ENCODE results near the gene UBE4B. TPM values are rescaled to one million over a fixed set of nuclear protein-coding genes. Genes with fewer than 3 reads are reported as not detected.
"Not testable (repeated sequence)": the region's sequence is repeated elsewhere in the genome, so short reads cannot be mapped to it uniquely, and the experiment has no call there.

The UBE4B gene
- polyA plus RNA-seq, 1 experiment = 18.2 TPM

DNA sequence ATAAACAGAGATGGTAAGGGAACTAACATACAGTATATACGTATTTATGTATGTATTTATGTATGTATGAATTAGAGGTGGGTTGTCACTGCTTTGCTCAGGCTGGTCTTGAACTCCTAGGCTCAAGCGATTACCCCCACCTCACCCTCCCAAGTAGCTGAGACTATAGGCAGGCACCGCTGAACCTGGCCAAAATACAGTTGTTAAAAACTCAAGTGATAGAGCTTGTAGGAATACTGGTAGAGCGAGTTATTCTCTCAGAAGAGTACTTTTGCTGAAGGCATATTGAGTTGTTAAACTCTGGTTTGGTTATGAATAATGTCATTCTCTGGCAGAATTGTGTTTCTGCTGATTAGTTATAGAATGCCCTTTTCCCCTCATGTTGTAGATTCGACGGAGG, 38.9 kb downstream of the UBE4B start:
- TF ChIP-seq, protein P1, sequence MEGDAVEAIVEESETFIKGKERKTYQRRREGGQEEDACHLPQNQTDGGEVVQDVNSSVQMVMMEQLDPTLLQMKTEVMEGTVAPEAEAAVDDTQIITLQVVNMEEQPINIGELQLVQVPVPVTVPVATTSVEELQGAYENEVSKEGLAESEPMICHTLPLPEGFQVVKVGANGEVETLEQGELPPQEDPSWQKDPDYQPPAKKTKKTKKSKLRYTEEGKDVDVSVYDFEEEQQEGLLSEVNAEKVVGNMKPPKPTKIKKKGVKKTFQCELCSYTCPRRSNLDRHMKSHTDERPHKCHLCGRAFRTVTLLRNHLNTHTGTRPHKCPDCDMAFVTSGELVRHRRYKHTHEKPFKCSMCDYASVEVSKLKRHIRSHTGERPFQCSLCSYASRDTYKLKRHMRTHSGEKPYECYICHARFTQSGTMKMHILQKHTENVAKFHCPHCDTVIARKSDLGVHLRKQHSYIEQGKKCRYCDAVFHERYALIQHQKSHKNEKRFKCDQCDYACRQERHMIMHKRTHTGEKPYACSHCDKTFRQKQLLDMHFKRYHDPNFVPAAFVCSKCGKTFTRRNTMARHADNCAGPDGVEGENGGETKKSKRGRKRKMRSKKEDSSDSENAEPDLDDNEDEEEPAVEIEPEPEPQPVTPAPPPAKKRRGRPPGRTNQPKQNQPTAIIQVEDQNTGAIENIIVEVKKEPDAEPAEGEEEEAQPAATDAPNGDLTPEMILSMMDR (IDR thresholded peaks at IDR 0.05; ENCODE audit: insufficient read depth, low read depth, low read length) = no peak
- Histone ChIP-seq H3K36me3 (ENCODE audit: control insufficient read depth, insufficient read depth, low read length) (no peaks in the 10 kb centered on the region; the same call in 1 of the 2 replicates), H3K27me3 (ENCODE audit: control insufficient read depth, insufficient read depth, low read length) (no peaks in the 10 kb centered on the region), H3K4me3 (ENCODE audit: low read depth, low read length) (no peak overlapping the region)
- POLR2A ChIA-PET = no interaction called here
- no peak for DNase-seq (ENCODE audit: low read depth)
- CTCF ChIA-PET = interaction anchor here (1.3 kb wide), 1 partner anchor 81 kb away, joined by 3 read pairs; no protein-coding TSS in a partner anchor

DNA sequence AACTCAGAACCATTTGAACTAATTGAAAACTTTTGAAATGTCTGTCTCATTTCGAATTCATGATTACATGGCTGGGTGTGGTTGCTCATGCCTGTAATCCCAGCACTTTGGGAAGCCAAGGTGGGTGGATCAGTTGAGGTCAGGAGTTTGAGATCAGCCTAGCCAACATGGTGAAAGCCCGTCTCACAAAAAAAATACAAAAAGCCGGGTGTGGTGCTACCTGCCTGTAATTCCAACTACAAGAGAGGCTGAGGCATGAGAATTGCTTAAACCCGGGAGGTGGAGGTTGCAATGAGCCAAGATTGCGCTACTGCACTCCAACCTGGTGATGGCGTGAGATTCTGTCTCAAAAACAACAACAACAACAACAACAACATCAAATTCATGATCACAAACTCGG, 40.6 kb downstream of the UBE4B start:
- POLR2A ChIA-PET = interaction anchor here (0.6 kb wide), 1 partner anchor 180 kb away, joined by 20 read pairs; no protein-coding TSS in a partner anchor
- H3K27me3 ChIP-seq (ENCODE audit: control insufficient read depth, insufficient read depth, low read length); CTCF ChIA-PET; DNase-seq (ENCODE audit: low read depth); H3K4me3 ChIP-seq (ENCODE audit: low read depth, low read length); H3K36me3 ChIP-seq (ENCODE audit: control insufficient read depth, insufficient read depth, low read length): not testable (repeated sequence)

DNA sequence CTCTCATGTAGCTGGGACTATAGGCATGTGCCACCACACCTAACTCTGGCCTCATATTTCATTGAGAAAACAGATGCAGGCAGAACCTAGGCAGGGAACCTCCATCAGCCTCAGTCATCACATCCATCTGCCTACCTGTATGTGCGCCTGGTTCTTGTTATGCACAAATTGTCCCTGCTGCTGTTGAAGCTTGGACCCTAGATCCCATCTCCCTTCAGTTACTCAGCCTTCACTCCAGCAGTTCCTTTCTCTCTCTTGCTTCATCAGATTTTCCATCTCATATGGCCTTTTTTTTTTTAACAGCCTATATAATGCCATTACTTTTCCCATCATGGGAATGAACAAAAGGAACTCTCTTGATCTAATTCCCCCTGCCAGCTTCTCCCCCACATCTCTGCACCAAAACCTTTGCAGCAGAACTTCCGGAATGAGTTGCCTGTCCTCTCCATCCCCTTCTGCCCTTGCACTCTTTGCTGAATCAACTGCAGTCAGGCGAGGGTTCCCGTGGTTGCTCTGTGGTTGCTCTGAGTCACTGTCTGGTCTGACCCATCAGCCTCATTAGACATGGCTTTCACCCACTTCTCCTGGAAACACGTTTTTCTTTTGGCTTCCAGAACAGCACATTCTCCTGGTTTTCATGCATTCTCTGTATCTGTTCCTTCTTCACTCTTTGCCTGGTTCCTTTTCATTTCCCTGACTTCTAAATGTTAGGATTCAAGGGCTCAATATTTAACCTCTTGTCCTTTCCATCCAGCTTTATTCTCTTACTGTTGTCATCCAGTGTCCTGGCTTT, 41.5 kb downstream of the UBE4B start:
- CTCF ChIA-PET = no interaction called here

DNA sequence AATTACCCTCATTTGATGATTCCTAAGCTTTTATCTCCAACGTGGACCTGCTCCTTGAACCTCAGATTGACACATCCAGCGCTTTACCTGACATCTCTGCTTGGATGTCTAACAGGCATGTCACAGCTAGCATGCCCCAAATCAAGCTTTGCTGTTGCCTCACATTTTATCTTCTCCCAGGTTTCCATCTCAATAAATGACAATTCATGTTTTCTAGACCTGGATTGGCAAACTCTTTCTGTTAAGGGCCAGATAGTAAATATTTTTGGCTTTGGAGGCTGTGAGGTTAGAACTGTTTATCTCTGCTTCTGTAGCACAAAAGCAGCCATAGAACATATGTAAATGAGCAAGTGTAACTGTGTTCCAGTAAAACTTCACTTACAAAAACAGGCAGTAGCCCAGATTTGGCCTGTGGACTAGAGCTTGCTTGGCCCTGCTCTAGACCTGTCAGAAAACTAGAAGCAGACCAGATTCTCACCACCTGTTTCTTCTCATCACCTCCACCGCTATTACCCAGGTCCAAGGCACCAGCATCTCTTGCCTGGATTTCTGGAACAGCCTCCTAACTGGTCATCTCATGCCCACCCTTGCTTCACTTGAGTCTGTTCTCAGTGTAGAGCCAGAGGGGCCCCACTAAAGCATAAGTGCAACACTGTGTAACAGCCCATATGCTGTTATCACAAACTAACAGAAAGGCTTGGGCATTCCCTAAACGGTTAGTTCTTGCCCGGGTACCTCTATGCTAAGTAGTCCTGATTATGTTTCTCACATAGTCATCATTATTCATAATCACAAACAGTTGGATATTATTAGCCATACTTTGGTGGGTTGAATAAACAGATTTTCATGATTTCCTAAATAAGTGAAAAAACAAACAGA, 42.3 kb downstream of the UBE4B start:
- Histone ChIP-seq H3K36me3 (ENCODE audit: control insufficient read depth, insufficient read depth, low read length) (no peaks in the 10 kb centered on the region; the same call in 1 of the 2 replicates), H3K27me3 (ENCODE audit: control insufficient read depth, insufficient read depth, low read length) (no peaks in the 10 kb centered on the region), H3K4me3 (ENCODE audit: low read depth, low read length) (no peak overlapping the region)
- TF ChIP-seq, protein P1 (IDR thresholded peaks at IDR 0.05; ENCODE audit: insufficient read depth, low read depth, low read length) = no peak
- POLR2A ChIA-PET = interaction anchor here (0.5 kb wide), 1 partner anchor 40 kb away, joined by 6 read pairs; no protein-coding TSS in a partner anchor
- no peak for DNase-seq (ENCODE audit: low read depth)
- CTCF ChIA-PET = interaction anchor here (1.6 kb wide), 1 partner anchor 125 kb away, joined by 3 read pairs; no protein-coding TSS in a partner anchor

More for the DNA sequence above, 41.5 kb downstream of the UBE4B start:
- H3K36me3 ChIP-seq (ENCODE audit: control insufficient read depth, insufficient read depth, low read length) = no peaks in the 10 kb centered on the region; the same call in 1 of the 2 replicates
- POLR2A ChIA-PET = interaction anchor here (0.5 to 0.6 kb wide), 2 partner anchors 39 to 164 kb away, joined by 3 to 6 read pairs; no protein-coding TSS in a partner anchor
- TF ChIP-seq, protein P1 (IDR thresholded peaks at IDR 0.05; ENCODE audit: insufficient read depth, low read depth, low read length) = no peak
- no peaks in the 10 kb centered on the region for H3K27me3 ChIP-seq (ENCODE audit: control insufficient read depth, insufficient read depth, low read length)
- no peak overlapping the region for H3K4me3 ChIP-seq (ENCODE audit: low read depth, low read length)
- DNase-seq (ENCODE audit: low read depth) = peak; percentile 91

DNA sequence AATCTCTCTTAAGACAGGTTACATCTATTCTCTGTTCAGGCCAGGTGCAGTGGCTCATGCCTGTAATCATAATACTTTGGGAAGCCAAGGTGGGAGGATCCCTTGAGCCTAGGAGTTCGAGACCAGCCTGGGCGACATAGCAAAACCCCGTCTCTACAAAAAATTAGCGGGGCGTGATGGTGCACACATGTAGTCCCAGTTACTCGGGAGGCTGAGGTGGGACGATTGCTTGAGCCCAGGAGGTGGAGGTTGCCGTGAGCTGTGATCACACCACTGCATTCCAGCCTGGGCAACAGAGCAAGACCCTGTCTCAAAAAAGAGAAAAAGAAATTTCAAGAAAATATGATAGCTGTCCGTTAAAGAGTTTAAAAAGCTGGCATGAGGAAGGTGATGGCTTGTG, 43.0 kb downstream of the UBE4B start:
- H3K4me3 ChIP-seq (ENCODE audit: low read depth, low read length) = no peak overlapping the region
- ChIA-PET CTCF (interaction anchor here (0.6 to 1.6 kb wide), 2 partner anchors 12 to 126 kb away, joined by 3 read pairs; no protein-coding TSS in a partner anchor), POLR2A (no interaction called here)
- H3K27me3 ChIP-seq (ENCODE audit: control insufficient read depth, insufficient read depth, low read length) = no peaks in the 10 kb centered on the region
- no peak for DNase-seq (ENCODE audit: low read depth)
- TF ChIP-seq, protein P1 (IDR thresholded peaks at IDR 0.05; ENCODE audit: insufficient read depth, low read depth, low read length) = no peak
- H3K36me3 ChIP-seq (ENCODE audit: control insufficient read depth, insufficient read depth, low read length) = no peaks in the 10 kb centered on the region; the same call in 1 of the 2 replicates
